H7 (cell line): ENCODE results near the gene FIGNL2. TPM values are rescaled to one million over a fixed set of nuclear protein-coding genes. Genes with fewer than 3 reads are reported as not detected.

Source experiments
- DNase-seq: peaks from one replicate; pipeline ENCODE4 v3.0.0; 2012
- H3K27me3 ChIP-seq: 2 replicates; pipeline ENCODE4 v1.6.0; 2011; ENCODE audit warnings: mild to moderate bottlenecking, low read length; ENCODE audit not compliant: control insufficient read depth, insufficient read depth
- H3K36me3 ChIP-seq: replicated peaks from 2 replicates; pipeline ENCODE4 v1.5.1; 2011; ENCODE audit warnings: low read length; ENCODE audit not compliant: control insufficient read depth, insufficient read depth
- H3K4me3 ChIP-seq: 2 replicates; pipeline ENCODE4 v1.5.1; 2011; ENCODE audit warnings: low read depth, mild to moderate bottlenecking, control low read depth, low read length, moderate library complexity; ENCODE audit not compliant: insufficient read depth
- total RNA-seq: library from RNA; depleted of rRNA; stranded (reverse); fragments of >200 nt; shearing (Covaris generic); gene quantifications from 2 replicates; pipeline ENCODE4 v1.2.3, GENCODE V29; 2014; rRNA removed

FIGNL2 gene, protein sequence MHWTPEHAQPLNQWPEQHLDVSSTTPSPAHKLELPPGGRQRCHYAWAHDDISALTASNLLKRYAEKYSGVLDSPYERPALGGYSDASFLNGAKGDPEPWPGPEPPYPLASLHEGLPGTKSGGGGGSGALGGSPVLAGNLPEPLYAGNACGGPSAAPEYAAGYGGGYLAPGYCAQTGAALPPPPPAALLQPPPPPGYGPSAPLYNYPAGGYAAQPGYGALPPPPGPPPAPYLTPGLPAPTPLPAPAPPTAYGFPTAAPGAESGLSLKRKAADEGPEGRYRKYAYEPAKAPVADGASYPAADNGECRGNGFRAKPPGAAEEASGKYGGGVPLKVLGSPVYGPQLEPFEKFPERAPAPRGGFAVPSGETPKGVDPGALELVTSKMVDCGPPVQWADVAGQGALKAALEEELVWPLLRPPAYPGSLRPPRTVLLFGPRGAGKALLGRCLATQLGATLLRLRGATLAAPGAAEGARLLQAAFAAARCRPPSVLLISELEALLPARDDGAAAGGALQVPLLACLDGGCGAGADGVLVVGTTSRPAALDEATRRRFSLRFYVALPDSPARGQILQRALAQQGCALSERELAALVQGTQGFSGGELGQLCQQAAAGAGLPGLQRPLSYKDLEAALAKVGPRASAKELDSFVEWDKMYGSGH
- 5.0 and 5.8 TPM in 2 replicates for total RNA-seq

DNA sequence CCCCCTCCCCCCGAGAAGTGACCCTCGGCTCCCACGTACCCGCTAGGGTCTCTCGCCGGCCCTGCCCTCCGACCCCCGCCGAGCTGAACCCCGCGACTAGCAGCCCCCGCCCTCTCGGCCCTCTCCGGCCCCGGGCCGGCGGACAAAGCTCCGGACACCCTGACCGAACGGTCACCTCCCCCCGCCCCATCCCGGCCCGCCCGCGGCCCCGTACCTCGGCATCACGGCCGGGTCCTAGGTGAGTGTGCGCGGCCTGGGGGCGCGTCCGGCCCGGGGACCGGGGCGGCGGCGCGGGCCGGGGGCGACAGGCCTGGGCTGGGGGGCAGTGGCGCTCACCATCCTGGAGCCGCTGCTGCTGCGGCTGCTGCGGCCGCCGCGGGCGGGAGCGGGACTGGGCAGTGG lies at the start of gene FIGNL2:
TSS of gene FIGNL2 (minus strand) at position 393 of the 402 bp plus-strand sequence. CDS start 26,305 bp downstream, outside the sequence.
- Histone ChIP-seq H3K4me3 (peak within 1 kb of the TSS; percentile 76), H3K27me3 (peaks cover 53% of the 10 kb centered on the region), H3K36me3 (no peaks in the 10 kb centered on the region)
- no peak for DNase-seq

- Histone ChIP-seq H3K36me3 (no peaks in the 10 kb centered on the region), H3K4me3 (no peak overlapping the region), H3K27me3 (no peaks in the 10 kb centered on the region)
- peak; percentile 21 for DNase-seq
Measured at GRCh38 chr12:51897181-51897580, 48.7 kb upstream of the FIGNL2 start.

GRCh38 chr12:51896236-51896635 lies 47.7 kb upstream of the FIGNL2 start:
- H3K4me3 ChIP-seq, result no peak overlapping the region
- no peaks in the 10 kb centered on the region for H3K27me3 ChIP-seq
- no peak for DNase-seq
- H3K36me3 ChIP-seq, result no peaks in the 10 kb centered on the region

DNA sequence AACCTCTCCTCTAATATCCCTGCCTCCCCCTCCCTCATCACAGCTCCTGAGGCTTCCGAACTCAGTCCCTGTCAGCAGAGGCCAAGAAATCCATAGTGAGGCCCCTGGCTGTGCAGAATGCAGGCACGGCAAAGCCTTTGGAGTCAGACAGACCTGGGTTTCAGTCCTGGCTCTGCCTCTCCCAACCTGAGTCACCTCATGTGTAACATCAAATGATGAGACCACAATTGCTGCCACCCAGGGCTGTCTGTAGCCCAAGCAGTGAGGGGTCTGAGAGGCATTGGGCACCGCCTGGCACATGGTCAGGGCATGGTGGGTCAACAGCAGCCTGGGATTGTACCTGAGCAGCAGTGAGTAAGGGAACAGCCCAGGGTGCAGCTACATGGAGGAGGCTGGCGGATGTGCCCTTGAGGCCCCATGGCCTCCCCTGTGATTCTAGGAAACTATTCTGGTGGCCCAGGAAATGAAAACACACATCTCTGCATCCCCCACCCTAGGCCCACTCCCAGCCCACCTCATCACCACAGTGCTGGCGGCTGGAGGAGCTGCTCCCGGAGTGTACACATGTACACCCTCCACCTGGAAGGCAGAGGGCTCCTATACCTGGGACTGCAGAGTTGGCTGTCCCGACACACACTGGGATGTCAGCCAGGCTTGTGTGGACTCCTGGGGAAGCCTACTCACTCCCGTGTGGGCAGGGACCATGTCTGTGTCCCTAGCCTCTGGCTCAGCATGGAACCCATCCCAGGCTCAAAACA lies 47.0 kb upstream of the FIGNL2 start:
- DNase-seq, result no peak

GRCh38 chr12:51893786-51894185 lies 45.3 kb upstream of the FIGNL2 start:
- H3K4me3 ChIP-seq, result no peak overlapping the region
- peaks cover 2% of the 10 kb centered on the region; the same call in 1 of the 2 replicates for H3K27me3 ChIP-seq
- H3K36me3 ChIP-seq, result no peaks in the 10 kb centered on the region
- DNase-seq, result no peak

More for the DNA sequence above, 47.0 kb upstream of the FIGNL2 start:
- H3K4me3 ChIP-seq, result no peak overlapping the region
- H3K27me3 ChIP-seq, result no peaks in the 10 kb centered on the region
- H3K36me3 ChIP-seq, result no peaks in the 10 kb centered on the region

GRCh38 chr12:51891843-51892242 lies 43.3 kb upstream of the FIGNL2 start:
- Histone ChIP-seq H3K4me3 (no peak overlapping the region), H3K36me3 (no peaks in the 10 kb centered on the region), H3K27me3 (peaks cover 10% of the 10 kb centered on the region)
- peak; percentile 50 for DNase-seq

DNA sequence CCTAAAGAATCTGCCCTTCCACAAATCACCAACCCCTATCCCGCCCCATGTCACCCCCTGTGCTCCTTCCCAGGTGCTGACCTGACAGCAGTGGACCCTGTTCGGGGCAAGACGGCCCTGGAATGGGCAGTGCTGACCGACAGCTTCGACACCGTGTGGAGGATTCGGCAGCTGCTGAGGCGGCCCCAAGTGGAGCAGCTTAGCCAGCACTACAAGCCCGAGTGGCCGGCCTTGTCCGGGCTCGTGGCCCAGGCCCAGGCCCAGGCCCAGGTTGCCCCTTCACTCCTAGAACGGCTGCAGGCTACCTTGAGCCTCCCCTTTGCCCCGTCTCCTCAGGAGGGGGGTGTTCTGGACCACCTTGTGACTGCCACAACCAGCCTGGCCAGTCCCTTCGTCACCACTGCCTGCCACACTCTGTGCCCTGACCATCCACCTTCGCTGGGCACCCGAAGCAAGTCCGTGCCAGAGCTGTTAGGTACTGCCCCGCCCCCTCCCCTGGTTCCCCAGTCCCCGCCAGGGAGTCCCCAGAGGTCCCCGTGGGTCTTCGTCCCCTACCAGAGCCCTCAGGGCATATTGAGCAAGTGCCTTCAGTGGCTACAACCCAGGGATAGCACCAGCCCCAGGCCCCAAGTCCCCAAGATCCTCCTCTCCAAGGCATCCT lies 42.1 kb upstream of the FIGNL2 start:
- DNase-seq, result peak; percentile 42

GRCh38 chr12:51890133-51890464 lies 41.6 kb upstream of the FIGNL2 start:
- no peaks in the 10 kb centered on the region for H3K36me3 ChIP-seq
- peaks cover 10% of the 10 kb centered on the region for H3K27me3 ChIP-seq
- peak; percentile 77 for DNase-seq
- H3K4me3 ChIP-seq, result no peak overlapping the region

More for the DNA sequence above, 42.1 kb upstream of the FIGNL2 start:
- Histone ChIP-seq H3K4me3 (no peak overlapping the region), H3K27me3 (peaks cover 10% of the 10 kb centered on the region), H3K36me3 (no peaks in the 10 kb centered on the region)

GRCh38 chr12:51889216-51890132 lies 41.0 kb upstream of the FIGNL2 start:
- H3K27me3 ChIP-seq, result peaks cover 10% of the 10 kb centered on the region
- peak; percentile 41 for DNase-seq
- H3K4me3 ChIP-seq, result no peak overlapping the region
- no peaks in the 10 kb centered on the region for H3K36me3 ChIP-seq

DNA sequence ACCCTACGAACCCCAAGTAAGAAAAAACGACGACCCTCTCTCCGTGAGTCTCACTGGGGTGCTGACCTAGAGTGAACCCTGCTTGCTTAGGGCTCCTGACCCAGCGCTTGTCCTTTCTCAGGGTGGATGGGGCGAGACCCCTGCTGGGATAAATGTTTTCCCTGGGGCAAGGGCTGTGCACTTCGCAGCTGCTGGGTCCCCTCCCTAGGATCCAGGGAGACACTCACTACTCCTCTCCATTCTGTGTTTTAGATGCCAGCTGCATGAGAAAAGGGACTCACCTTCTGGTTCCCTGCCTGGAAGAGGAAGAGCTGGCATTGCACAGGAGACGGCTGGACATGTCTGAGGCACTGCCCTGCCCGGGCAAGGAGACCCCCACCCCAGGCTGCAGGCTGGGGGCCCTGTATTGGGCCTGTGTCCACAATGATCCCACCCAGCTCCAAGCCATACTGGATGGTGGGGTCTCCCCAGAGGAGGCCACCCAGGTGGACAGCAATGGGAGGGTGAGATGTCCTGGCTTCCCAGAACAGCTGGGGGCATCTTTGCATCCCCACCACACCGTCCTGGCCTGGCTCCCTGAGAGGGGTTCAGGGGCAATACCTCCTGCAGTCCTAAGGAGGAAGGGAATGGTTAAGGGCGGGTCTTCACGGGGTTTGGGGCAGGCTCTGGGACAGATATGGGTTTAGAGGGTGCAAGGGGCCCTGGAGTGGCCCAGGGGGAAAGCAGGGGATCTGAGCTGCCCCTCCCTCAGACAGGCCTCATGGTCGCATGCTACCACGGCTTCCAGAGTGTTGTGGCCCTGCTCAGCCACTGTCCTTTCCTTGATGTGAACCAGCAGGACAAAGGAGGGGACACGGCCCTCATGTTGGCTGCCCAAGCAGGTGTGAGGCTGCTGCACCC lies 40.0 kb upstream of the FIGNL2 start:
- Histone ChIP-seq H3K36me3 (no peaks in the 10 kb centered on the region), H3K27me3 (peaks cover 10% of the 10 kb centered on the region), H3K4me3 (peak overlapping the region; percentile 54)
- peak; percentile 42 for DNase-seq

GRCh38 chr12:51887476-51888315 lies 39.2 kb upstream of the FIGNL2 start, which contains the start of gene ANKRD33:
Gene ANKRD33, plus strand, starts transcription at chr12:51888103. Its CDS starts 84 bp downstream, at chr12:51888187.
- DNase-seq, result peak; percentile 98
- H3K27me3 ChIP-seq, result peaks cover 10% of the 10 kb centered on the region
- peak within 1 kb of the TSS; percentile 54 for H3K4me3 ChIP-seq
- no peaks in the 10 kb centered on the region for H3K36me3 ChIP-seq
